Measurements from ENCODE around the gene CTNNA1. TPM values are rescaled to one million over a fixed set of nuclear protein-coding genes. Genes with fewer than 3 reads are reported as not detected.

Gene CTNNA1
- total and polyA plus RNA-seq, 2 donors from 2014 or later: 177 to 463 TPM

- no peak for TF ChIP-seq CTCF (IDR thresholded peaks at IDR 0.05; ENCODE audit: borderline replicate concordance, extremely low read depth, insufficient read depth)
- intact Hi-C loops (cut with DNase I): no loop called here
- H3K27ac ChIP-seq (ENCODE audit: low read depth in 2 of 2, low read length in 2 of 2): no peak overlapping the region
These were observed 62.3 kb downstream of the CTNNA1 start for GRCh38 chr5:138815529-138815928.

GRCh38 chr5:138817241-138817640 is 64.0 kb downstream of the CTNNA1 start:
- no peak for FAIRE-seq
- TF ChIP-seq CTCF (IDR thresholded peaks at IDR 0.05; ENCODE audit: borderline replicate concordance, extremely low read depth, insufficient read depth): no peak
- H3K4me3 ChIP-seq (ENCODE audit: low read length in 3 of 3): no peak overlapping the region

More at GRCh38 chr5:138815529-138815928, 62.3 kb downstream of the CTNNA1 start:
- DNase-seq (no peak), FAIRE-seq (no peak)
- Histone ChIP-seq H3K9ac (ENCODE audit: low read length in 3 of 3) (no peak overlapping the region), H3K4me1 (ENCODE audit: control insufficient read depth in 2 of 3, insufficient read depth in 2 of 3, low read depth in 1 of 3, low read length in 3 of 3) (peaks cover 0 to 10% (median 3%) of the 10 kb centered on the region in 3 donors), H3K4me3 (ENCODE audit: low read length in 3 of 3) (no peak overlapping the region), H3K36me3 (ENCODE audit: control insufficient read depth in 2 of 3, insufficient read depth in 3 of 3, low read length in 3 of 3) (peaks cover 3 to 9% (median 4%) of the 10 kb centered on the region in 3 donors), H3K9me3 (ENCODE audit: control insufficient read depth in 2 of 3, insufficient read depth in 1 of 3, low read length in 3 of 3) (no peaks in the 10 kb centered on the region), H3K27me3 (ENCODE audit: control insufficient read depth, insufficient read depth, low read length) (no peaks in the 10 kb centered on the region)

GRCh38 chr5:138819081-138819480 is 65.9 kb downstream of the CTNNA1 start:
- DNase-seq: no peak
- Histone ChIP-seq H3K36me3 (ENCODE audit: control insufficient read depth in 2 of 3, insufficient read depth in 3 of 3, low read length in 3 of 3) (peaks cover 0 to 4% (median 0%) of the 10 kb centered on the region in 3 donors), H3K4me3 (ENCODE audit: low read length in 3 of 3) (no peak overlapping the region), H3K27ac (ENCODE audit: low read depth in 2 of 2, low read length in 2 of 2) (no peak overlapping the region), H3K27me3 (ENCODE audit: control insufficient read depth, insufficient read depth, low read length) (no peaks in the 10 kb centered on the region), H3K9ac (ENCODE audit: low read length in 3 of 3) (no peak overlapping the region), H3K4me1 (ENCODE audit: control insufficient read depth in 2 of 3, insufficient read depth in 2 of 3, low read depth in 1 of 3, low read length in 3 of 3) (peaks cover 0 to 23% (median 3%) of the 10 kb centered on the region in 3 donors), H3K9me3 (ENCODE audit: control insufficient read depth in 2 of 3, insufficient read depth in 1 of 3, low read length in 3 of 3) (no peaks in the 10 kb centered on the region)
- no peak for FAIRE-seq
- TF ChIP-seq CTCF (IDR thresholded peaks at IDR 0.05; ENCODE audit: borderline replicate concordance, extremely low read depth, insufficient read depth): no peak
- intact Hi-C loops (cut with DNase I): no loop called here

More at GRCh38 chr5:138817241-138817640, 64.0 kb downstream of the CTNNA1 start:
- H3K9me3 ChIP-seq (ENCODE audit: control insufficient read depth in 2 of 3, insufficient read depth in 1 of 3, low read length in 3 of 3): no peaks in the 10 kb centered on the region
- peaks cover 3 to 9% (median 4%) of the 10 kb centered on the region in 3 donors for H3K36me3 ChIP-seq (ENCODE audit: control insufficient read depth in 2 of 3, insufficient read depth in 3 of 3, low read length in 3 of 3)
- no peaks in the 10 kb centered on the region for H3K27me3 ChIP-seq (ENCODE audit: control insufficient read depth, insufficient read depth, low read length)
- H3K27ac ChIP-seq (ENCODE audit: low read depth in 2 of 2, low read length in 2 of 2): no peak overlapping the region
- peaks cover 0 to 20% (median 3%) of the 10 kb centered on the region in 3 donors for H3K4me1 ChIP-seq (ENCODE audit: control insufficient read depth in 2 of 3, insufficient read depth in 2 of 3, low read depth in 1 of 3, low read length in 3 of 3)
- DNase-seq: no peak
- no peak overlapping the region for H3K9ac ChIP-seq (ENCODE audit: low read length in 3 of 3)
- intact Hi-C loops (cut with DNase I): no loop called here

GRCh38 chr5:138820695-138821094 is 67.5 kb downstream of the CTNNA1 start:
- H3K36me3 ChIP-seq (ENCODE audit: control insufficient read depth in 2 of 3, insufficient read depth in 3 of 3, low read length in 3 of 3): peaks cover 0 to 13% (median 5%) of the 10 kb centered on the region in 3 donors
- no peak for DNase-seq
- H3K4me1 ChIP-seq (ENCODE audit: control insufficient read depth in 2 of 3, insufficient read depth in 2 of 3, low read depth in 1 of 3, low read length in 3 of 3): peaks cover 0 to 23% (median 3%) of the 10 kb centered on the region in 3 donors
- H3K9me3 ChIP-seq (ENCODE audit: control insufficient read depth in 2 of 3, insufficient read depth in 1 of 3, low read length in 3 of 3): no peaks in the 10 kb centered on the region
- no peak overlapping the region for H3K27ac ChIP-seq (ENCODE audit: low read depth in 2 of 2, low read length in 2 of 2)
- no peak for FAIRE-seq
- H3K27me3 ChIP-seq (ENCODE audit: control insufficient read depth, insufficient read depth, low read length): no peaks in the 10 kb centered on the region
- no peak overlapping the region for H3K4me3 ChIP-seq (ENCODE audit: low read length in 3 of 3)
- intact Hi-C loops (cut with DNase I): no loop called here
- no peak overlapping the region for H3K9ac ChIP-seq (ENCODE audit: low read length in 3 of 3)
- no peak for TF ChIP-seq CTCF (IDR thresholded peaks at IDR 0.05; ENCODE audit: borderline replicate concordance, extremely low read depth, insufficient read depth)

All from kidney (tissue), 14 donors.